OCI-LY3 (cell line): Measurements from ENCODE around the gene PGS1.

Experiments
- H2AFZ ChIP-seq: fragments of 200-600, 300-600 bp; shearing (Covaris generic); 2 replicates; pipeline ENCODE4 v1.6.0; 2014; ENCODE audit warnings: antibody characterized with exemption, low read depth, low read length
- H3K27ac ChIP-seq: fragments of 200-600, 300-600 bp; sonication (generic); 2 replicates; pipeline ENCODE4 v1.5.1; 2014; ENCODE audit warnings: mild to moderate bottlenecking, low read length, moderate library complexity, mixed read lengths
- H3K27me3 ChIP-seq: fragments of 200-600, 300-600 bp; sonication (generic); 2 replicates; pipeline ENCODE4 v1.6.1; 2014; ENCODE audit warnings: low read depth, low read length, mixed read lengths
- H3K36me3 ChIP-seq: fragments of 200-600, 300-600 bp; sonication (generic); replicated peaks from 2 replicates; pipeline ENCODE3; 2014; ENCODE audit warnings: low read depth, low read length, mixed read lengths
- H3K4me1 ChIP-seq: fragments of 300-600, 200-600 bp; sonication (generic); 2 replicates; pipeline ENCODE4 v1.6.1; 2014; ENCODE audit warnings: low read length, mixed read lengths
- H3K4me2 ChIP-seq: fragments of 200-600, 300-600 bp; sonication (generic); 2 replicates; pipeline ENCODE4 v1.6.1; 2014; ENCODE audit warnings: low read length, mixed read lengths
- H3K4me3 ChIP-seq: fragments of 300-600, 200-600 bp; sonication (generic); 2 replicates; pipeline ENCODE4 v1.5.1; 2014; ENCODE audit warnings: antibody characterized with exemption, mild to moderate bottlenecking, low read length, moderate library complexity
- H3K79me2 ChIP-seq: fragments of 300-600, 200-600 bp; shearing (Covaris generic); 2 replicates; pipeline ENCODE4 v1.6.1; 2014; ENCODE audit warnings: mild to moderate bottlenecking, low read length, mixed read lengths
- H3K9ac ChIP-seq: fragments of 300-600, 200-600 bp; shearing (Covaris generic); 2 replicates; pipeline ENCODE4 v1.6.0; 2014; ENCODE audit warnings: mild to moderate bottlenecking, low read length, moderate library complexity
- H3K9me3 ChIP-seq: fragments of 200-600, 300-600 bp; shearing (Covaris generic); 2 replicates; pipeline ENCODE4 v1.6.1; 2014; ENCODE audit warnings: low read length, mixed read lengths; ENCODE audit not compliant: insufficient read depth
- H4K20me1 ChIP-seq: fragments of 200-600, 300-600 bp; sonication (generic); 2 replicates; pipeline ENCODE4 v1.6.1; 2016; ENCODE audit warnings: low read length, mixed read lengths; ENCODE audit not compliant: insufficient read depth
- EZH2phosphoT487 ChIP-seq: fragments of 200-600 bp; shearing (Covaris generic); IDR thresholded peaks from 2 replicates; pipeline ENCODE4 v1.6.1; 2018; ENCODE audit warnings: antibody characterized with exemption, mixed run types, low read depth
- TF ChIP-seq, protein P1 (sequence below): fragments of 200-600, 300-600 bp; sonication (generic); IDR thresholded peaks from 2 replicates; pipeline ENCODE4 v1.5.1; 2014; ENCODE audit warnings: antibody characterized with exemption, low read length, low read depth

Gene PGS1

DNA sequence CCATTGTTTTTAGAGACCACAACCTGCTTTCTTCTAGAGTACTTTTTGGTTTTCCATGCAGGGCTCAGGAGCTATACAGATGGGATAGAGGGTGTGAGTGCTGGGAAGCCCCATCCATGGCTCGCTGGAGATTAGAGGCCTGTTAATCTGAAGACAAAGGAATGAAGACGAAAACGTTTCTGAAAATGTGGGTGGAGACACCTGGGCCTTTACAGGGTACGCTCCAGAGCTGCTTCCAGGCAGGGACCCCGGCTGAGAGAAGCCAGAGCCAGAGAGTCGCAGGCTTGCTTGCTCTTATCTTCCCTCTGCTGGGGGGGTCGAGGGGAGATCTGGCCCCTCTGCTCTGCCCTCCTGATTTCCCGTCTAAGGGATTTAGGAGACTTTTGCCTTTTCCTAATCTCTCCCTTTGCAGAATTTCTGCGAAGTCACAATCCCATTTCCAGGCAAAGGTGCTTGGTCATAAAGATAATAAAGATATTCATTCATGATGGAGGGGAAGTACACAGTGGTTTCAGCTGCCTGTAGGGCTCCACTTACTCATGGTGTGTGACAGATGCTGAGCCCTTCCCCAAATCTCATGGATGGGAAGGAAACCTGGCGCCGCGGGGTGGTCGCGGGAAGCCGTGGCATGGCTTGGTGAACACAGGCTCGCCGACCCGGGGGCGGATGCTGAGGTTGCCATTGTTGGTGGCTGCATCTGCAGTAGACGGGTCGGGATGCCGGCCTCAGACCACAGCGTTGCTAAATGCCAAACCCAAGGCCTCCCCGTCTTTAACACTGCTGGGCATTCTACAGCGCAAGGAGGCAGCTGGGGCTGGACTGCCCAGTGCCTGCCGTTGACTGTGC is 13.8 kb upstream of the PGS1 start:
- peaks cover 3% of the 10 kb centered on the region for H3K79me2 ChIP-seq
- H3K4me3 ChIP-seq, result peak overlapping the region; percentile 39
- no peak overlapping the region for H2AFZ ChIP-seq
- TF ChIP-seq EZH2phosphoT487, result no peak
- TF ChIP-seq, protein P1, sequence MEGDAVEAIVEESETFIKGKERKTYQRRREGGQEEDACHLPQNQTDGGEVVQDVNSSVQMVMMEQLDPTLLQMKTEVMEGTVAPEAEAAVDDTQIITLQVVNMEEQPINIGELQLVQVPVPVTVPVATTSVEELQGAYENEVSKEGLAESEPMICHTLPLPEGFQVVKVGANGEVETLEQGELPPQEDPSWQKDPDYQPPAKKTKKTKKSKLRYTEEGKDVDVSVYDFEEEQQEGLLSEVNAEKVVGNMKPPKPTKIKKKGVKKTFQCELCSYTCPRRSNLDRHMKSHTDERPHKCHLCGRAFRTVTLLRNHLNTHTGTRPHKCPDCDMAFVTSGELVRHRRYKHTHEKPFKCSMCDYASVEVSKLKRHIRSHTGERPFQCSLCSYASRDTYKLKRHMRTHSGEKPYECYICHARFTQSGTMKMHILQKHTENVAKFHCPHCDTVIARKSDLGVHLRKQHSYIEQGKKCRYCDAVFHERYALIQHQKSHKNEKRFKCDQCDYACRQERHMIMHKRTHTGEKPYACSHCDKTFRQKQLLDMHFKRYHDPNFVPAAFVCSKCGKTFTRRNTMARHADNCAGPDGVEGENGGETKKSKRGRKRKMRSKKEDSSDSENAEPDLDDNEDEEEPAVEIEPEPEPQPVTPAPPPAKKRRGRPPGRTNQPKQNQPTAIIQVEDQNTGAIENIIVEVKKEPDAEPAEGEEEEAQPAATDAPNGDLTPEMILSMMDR, result no peak
- H3K36me3 ChIP-seq, result no peaks in the 10 kb centered on the region
- no peaks in the 10 kb centered on the region; the same call in 1 of the 2 replicates for H4K20me1 ChIP-seq
- peaks cover 24% of the 10 kb centered on the region for H3K27me3 ChIP-seq
- peak overlapping the region; percentile 54 for H3K4me2 ChIP-seq
- no peaks in the 10 kb centered on the region for H3K9me3 ChIP-seq
- H3K4me1 ChIP-seq, result peaks cover 63% of the 10 kb centered on the region
- H3K9ac ChIP-seq, result peak overlapping the region; percentile 19; the same call in 1 of the 2 replicates
- no peak overlapping the region for H3K27ac ChIP-seq

DNA sequence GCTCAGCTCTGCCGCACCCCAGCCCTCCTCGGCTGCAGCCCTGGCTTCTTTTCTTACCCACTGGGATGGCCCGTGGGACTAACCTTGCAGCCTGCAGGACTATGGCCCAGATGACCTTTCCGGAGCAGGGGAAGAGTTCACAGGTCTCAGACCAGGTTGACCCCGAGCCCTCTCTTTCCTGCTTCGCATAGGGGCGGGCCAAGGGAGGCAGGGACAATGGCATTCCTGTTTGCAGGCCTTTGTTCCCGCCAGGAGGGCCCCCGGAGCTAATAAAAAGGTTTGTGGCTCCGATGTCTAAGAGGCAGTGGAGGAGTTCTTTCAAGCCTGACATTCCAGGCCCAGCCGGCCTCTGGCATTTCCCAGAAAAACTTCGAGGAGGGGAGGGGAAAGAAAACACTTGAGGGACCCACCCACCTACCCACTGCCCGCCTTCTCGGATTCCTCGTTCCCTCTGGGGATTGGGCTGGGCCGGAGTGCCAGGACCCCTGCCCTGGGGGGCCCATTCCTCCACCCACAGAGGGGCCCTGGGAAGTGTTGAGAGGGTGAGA is 12.8 kb upstream of the PGS1 start:
- H3K4me3 ChIP-seq, result peak overlapping the region; percentile 39; the same call in 1 of the 2 replicates
- no peaks in the 10 kb centered on the region for H3K36me3 ChIP-seq
- no peaks in the 10 kb centered on the region for H3K79me2 ChIP-seq
- H3K4me1 ChIP-seq, result peaks cover 66% of the 10 kb centered on the region
- TF ChIP-seq, protein P1, result no peak
- no peak for TF ChIP-seq EZH2phosphoT487
- H3K27ac ChIP-seq, result no peak overlapping the region
- no peaks in the 10 kb centered on the region for H4K20me1 ChIP-seq
- peaks cover 24% of the 10 kb centered on the region for H3K27me3 ChIP-seq
- peak overlapping the region; percentile 6; the same call in 1 of the 2 replicates for H3K9ac ChIP-seq
- no peak overlapping the region for H2AFZ ChIP-seq
- H3K9me3 ChIP-seq, result no peaks in the 10 kb centered on the region
- peak overlapping the region; percentile 54 for H3K4me2 ChIP-seq

DNA sequence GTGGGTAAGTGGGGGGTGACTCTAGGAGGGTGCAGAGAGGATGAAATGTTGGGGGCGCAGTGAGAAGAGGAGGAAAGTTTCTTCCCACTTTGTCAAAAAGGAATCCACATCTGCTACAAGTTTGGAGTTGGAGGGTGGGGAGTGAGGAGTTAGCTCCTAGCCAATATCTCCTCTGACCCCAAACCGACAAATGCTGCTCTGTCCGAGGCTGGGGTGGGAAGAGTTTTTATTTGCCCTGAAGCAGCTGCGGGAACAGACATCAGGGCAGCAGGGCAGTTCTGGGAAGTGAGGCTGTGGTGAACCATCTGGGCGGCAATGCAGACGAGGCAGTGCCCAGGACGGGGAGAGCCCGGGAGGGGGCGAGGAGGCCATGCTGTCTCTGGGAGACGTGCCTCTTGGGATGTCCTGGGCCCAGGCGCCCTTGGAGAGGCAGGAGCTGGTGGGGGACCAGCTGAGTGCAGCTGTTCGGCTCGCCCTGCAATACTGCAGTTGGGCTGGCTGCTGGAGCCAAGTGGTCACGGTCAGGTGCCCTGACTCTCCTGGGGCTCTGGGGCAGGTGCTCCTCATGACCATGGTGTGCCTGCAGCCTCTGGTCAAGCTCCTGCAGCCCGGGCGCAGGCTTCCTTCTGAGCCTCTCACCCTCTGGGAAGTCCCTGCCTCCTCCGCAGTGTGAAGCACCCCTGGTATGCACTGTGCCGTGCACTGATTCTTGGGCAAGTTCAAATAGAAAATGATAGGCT is 12.2 kb upstream of the PGS1 start:
- Histone ChIP-seq H3K27me3 (peaks cover 24% of the 10 kb centered on the region), H3K9ac (peak overlapping the region; percentile 22; the same call in 1 of the 2 replicates), H3K36me3 (no peaks in the 10 kb centered on the region), H3K79me2 (no peaks in the 10 kb centered on the region), H4K20me1 (no peaks in the 10 kb centered on the region), H3K4me3 (peak overlapping the region; percentile 25; the same call in 1 of the 2 replicates), H3K27ac (no peak overlapping the region), H3K4me1 (peaks cover 59% of the 10 kb centered on the region), H3K9me3 (no peaks in the 10 kb centered on the region), H2AFZ (no peak overlapping the region; the same call in 1 of the 2 replicates), H3K4me2 (peak overlapping the region; percentile 54)
- TF ChIP-seq EZH2phosphoT487, result no peak
- TF ChIP-seq, protein P1, result no peak

DNA sequence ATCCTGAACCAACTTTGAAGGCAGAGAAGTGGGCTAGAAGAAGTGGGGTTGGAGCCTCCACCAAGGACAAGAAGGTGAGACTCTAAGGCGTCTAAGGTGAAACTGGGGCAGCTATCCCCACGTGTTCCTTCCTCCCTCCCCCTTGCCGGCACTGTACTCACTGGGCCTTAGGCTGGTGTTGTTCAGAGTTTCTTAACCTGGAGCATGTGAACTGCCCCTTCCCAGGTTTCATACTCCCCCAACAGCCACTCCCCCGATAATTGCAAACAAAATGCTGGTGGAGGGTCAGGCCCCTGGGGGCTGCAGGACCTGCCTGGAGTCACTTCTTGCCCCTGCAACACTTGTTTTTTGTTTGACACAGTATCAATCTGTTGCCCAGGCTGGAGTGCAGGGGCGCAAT is 11.3 kb upstream of the PGS1 start:
- no peak overlapping the region for H3K27ac ChIP-seq

More for the DNA sequence above, 11.3 kb upstream of the PGS1 start:
- Histone ChIP-seq H3K4me1 (peaks cover 55% of the 10 kb centered on the region), H4K20me1 (no peaks in the 10 kb centered on the region), H2AFZ (no peak overlapping the region), H3K79me2 (no peaks in the 10 kb centered on the region), H3K4me2 (0 out of 2 replicates have a peak overlapping the region, but pooled peaks have one; percentile 54), H3K9me3 (no peaks in the 10 kb centered on the region), H3K36me3 (no peaks in the 10 kb centered on the region), H3K9ac (no peak overlapping the region), H3K4me3 (no peak overlapping the region), H3K27me3 (peaks cover 24% of the 10 kb centered on the region)
- no peak for TF ChIP-seq EZH2phosphoT487
